Middle frontal gyrus (tissue), 1 donor: Measurements from ENCODE around the gene FOXA2.
"Not testable (repeated sequence)": the region's sequence is repeated elsewhere in the genome, so short reads cannot be mapped to it uniquely, and the experiment has no call there.

Experiments used
- DNase-seq: peaks from one replicate; pipeline ENCODE4 v3.0.0-alpha.2; 2015; ENCODE audit warnings: low spot score; ENCODE audit errors: extremely low spot score

The FOXA2 gene

DNA sequence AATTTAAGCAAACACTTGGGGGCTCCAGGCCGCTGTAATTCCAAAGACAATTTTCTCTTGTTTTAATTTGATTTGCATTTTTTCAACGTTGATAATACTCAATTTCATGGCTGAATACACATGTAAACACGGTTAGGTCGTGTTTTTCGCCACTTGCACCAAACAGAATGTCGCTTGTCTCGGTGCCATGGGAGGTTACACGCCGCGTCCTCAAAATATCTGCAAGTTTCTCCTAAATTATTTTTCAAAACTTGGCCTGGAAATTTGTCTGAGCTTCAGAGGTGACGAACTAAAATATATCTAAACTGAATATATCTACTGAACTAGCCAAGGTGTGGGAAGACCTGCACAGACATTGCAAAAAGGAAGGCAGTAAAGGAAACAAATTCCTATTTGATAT lies 15.0 kb downstream of the FOXA2 start:
- DNase-seq: no peak

DNA sequence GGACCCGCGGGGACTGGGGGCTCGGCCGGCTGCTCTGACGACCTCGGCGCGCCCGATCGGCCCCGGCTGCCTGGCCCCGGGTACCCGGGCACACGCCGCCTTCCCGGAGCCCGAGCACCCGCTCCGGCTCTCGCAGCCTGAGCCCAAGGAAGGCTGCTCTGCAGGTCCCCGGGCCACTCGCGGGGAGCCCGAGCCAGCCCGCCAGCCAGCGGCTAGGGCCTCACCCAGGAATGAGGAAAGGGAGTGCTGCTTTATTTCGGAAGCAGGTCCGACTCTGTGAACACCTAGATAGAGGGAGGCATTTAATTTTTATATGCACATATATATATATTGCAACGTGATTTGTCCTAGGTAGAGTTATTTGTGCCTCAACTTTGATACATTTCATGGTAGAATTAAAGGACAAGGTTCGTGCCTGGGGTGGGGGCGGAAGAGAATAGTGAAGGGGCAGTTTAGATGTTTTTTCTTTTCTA lies 15.5 kb downstream of the FOXA2 start:
- DNase-seq: no peak

DNA sequence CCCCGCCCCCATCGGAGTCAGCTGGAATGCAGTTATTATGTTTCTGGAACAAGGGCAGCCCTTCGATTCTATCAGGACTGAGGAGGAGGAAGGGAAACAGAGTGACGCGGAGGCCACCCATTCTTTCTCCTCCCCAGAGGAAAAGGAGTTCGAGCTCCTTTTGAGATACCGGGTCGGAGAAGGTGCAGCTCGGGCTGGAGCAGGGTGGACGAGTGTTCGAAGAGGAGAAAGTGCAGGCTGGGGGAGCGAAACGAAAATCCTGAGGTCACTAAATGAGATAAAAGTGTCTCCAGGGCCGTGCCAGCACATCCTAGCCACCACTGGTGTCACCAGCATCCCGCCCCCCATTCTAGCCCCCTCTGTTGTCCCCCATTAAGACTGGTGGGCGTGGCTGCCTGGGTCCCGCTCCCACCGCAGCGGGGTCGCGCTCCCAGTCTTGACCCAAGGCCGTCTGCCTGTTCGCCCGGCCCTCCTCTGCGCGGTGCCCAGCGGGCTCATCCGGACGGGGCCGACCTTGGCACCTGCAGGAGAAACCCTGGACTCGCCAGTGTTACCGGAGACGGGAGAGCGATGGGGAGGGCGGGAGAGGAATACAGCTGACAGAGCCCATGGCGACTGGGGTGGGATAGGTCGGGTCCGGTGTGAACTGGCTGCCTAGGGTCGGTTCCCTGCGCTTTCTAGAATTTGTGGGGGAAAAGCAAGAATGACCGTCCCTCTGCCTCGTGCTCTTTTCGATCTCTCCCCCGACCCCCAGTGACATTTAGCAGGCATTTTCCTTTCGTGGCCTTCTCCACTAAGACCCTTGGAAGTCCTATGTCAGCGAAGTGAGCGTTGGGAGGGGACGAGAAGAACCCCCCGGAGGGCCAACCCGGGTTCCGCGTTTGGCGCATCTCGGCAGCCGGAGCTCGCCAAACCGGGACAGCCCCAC lies 16.2 kb downstream of the FOXA2 start:
- DNase-seq: no peak

DNA sequence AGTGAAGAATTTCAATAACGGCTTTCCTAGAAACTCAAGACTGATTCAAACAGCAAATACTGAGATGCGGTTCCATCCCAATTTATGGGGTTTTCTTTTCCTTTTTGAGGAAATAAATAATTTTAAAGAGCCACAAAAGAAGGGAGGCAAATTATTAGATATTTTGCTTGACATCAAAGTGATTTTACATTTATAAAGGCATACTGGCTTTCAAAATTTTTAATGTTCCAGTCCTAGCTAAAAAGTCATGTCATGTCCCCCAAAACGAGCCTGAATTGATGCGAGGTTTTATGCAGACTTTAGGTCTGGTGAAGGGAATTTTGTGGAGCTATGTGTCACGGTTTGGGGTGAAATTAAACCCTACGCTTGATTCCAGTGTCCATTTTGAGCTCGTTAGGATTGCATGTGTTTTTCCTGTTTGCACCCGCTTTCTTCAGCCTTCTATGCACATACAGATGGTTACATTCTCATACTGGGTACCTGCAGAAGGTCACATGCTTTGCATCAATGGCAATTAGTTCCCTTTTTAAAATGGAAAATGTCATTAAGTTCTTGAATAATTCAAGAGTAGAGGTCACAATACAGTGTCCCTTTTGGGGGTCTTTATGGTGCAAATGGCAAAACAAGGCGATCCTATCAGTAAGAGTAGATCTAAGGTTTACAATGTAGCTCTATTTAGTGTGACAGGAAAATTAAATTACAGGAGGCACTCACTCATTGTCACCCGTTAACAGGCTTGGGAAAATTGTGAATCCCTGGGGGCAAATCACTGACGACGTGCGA lies 17.3 kb downstream of the FOXA2 start:
- DNase-seq: no peak

DNA sequence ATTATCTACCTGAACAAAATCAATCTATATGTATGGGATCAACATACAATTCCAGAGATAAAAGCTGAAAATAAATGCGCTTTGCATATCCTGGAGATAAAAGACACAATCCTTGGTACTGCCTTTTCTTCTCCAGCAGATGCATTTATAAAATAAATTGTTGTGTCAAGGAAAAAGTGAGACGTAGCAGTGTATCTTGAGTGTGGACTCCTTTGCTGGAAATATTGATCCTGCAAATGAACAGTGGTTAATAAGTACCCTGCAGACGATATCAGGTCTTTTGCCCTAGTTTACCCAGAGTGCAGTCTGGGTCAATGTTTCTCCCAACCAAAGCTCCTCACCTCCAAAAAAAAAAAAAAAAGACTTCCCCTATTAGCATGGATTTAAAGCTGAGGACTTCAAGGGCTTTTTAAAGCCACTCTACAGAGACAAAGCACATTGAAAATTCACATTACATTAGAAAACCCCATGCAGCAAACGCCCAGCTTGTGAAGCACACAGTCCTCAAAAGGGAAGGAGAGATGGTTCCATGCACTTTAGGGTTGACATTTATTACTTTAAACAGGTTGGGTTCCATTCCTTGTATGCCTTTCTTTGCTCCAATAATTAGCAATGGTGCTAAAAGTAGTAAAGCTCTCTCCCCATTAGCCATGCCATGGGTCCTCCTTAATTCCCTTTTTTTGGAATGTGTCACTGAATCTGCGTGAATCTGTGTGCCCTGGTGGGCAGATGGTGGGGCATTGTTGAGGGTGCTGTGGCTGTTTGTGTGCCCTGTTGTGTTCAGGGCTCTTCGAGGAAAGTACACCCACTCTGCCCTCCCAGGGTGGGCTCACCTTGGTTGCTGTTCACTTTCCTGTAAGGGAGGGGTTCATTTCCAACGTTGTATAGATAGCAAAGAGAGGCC lies 21.1 kb downstream of the FOXA2 start:
- DNase-seq: no peak

DNA sequence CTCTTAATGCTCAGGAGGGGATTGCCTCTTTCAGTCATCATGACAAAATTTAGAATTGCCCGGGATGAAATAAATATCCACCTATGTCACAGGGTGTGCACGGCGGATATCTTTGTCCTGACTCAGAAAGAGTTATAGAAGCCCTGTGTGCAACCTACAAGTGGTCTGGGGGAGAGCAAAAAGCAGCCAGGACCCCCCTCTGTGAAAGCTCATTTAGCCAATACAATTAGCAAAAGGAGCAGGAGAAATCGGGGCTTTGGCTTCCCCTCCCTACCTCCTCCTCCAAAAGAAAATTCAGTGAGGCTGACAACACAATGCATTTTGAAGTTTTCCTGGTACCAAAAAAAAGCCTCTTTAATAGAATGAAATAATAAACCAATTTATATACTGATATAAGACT lies 21.8 kb downstream of the FOXA2 start:
- DNase-seq: no peak

DNA sequence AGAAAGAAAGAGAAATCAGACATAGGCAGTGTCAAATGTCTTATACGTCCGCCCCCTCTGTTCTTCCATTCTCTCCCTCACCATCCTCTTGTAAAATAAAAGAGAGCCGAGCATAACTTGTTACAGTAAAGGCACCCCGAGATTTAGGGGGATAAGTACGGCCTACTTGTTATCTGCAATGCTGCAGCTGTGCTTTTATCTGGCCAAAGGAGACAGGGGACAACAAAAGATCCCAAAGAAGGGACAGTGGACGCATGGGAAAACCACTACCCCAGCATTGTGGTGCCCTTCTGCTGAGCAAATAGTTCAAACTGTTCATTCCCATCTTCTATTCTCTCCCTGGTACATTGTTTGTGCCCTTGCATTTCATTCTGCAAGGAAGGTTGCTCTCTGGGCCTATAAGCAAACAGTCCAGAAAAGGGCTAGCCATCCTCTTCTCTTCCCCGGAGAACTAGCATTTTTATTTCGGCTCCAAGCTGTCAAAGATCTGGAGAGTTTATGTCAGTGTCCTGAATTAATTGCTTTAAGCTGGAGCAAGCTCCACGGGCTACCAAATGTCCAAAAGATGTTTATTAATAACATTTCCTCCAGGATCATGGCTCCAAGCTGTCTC lies 22.3 kb downstream of the FOXA2 start:
- DNase-seq: no peak

DNA sequence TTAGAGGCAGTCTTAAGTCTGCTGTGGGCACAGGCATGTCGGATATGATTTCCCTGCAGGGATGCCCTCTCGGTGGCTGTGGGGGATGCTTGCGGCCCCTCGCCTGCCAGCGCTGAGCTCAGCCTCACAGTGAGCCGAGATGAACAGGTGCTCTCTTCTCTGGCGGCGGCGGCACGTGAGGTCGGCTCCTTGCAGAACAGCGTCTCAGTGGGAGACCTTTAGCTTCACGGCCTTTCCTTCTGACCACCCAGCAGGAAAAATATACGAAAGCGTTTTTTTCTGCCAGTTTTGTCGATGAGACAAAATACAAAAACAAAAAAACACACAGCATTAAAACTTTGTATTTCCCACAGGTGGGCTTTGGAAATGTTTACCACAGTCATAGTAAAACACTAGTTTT lies 23.6 kb downstream of the FOXA2 start:
- DNase-seq: no peak

DNA sequence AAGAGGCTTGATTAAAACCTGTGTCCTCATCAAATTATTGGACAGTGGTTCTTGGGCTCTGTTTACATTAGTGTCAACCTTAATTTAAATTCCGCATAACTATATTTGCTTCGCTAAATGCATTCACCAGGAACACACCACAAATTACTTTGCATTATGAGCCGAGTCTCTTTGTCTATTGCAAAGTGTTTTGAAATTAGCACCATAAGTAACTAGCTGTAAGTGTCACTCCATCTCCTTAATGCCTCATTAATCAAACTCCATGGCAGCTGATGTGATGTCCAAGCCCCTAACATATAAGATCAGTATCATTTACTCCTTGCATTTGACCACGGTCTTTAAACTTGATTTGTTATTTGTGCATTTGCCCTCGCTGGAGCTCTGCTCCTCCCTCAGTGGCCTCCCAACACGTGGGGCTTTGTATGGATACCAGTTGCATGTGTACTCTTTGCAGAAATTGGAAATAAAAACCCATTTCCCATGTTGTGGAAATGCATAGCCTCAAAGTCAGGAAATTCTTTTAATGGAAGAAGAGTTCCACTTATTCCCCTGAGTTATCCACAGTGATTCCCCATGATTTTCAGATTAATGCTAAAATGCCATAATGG lies 24.6 kb downstream of the FOXA2 start:
- no peak for DNase-seq

DNA sequence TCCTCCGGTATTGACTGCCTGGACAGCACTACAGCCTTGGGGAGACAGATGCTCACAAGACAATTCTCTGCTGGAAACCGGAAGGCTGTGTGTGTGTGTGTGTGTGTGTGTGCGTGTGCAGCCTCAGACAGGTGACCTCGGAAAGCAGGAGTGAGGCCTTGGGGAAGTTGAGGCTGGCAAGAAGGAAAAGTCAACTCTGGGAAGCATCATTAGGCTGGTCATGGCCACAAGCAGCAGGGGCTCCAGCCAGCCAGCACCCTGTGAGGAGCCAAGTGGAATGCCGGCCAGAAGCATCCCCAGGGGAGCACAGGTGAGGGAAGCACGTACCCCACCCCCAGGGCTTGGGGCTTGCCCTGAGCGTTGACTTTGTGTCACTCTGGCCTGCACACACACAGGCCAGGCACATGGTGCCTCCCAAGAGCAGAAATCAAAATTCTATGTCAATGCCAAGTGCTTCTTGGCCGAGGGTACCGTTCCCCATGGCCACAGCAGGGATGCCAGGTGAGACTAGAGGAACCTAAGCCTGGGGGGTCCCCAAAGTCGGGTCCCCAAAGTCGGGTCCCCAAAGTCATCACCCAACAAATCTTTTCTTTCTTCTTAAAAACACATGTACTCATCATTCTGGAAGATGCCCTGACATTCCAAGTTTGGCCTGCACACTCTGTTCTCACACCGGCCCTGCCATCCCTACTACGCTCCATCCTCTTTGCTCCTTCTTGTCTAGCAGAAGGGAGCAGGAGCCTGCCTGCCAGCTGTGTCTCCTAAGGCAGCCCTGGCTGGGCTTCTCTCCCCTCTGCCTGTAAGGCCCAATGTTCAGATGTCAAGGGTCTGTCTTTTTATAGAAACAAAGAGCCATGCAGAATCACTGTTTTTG lies 26.7 kb downstream of the FOXA2 start:
- DNase-seq: no peak

DNA sequence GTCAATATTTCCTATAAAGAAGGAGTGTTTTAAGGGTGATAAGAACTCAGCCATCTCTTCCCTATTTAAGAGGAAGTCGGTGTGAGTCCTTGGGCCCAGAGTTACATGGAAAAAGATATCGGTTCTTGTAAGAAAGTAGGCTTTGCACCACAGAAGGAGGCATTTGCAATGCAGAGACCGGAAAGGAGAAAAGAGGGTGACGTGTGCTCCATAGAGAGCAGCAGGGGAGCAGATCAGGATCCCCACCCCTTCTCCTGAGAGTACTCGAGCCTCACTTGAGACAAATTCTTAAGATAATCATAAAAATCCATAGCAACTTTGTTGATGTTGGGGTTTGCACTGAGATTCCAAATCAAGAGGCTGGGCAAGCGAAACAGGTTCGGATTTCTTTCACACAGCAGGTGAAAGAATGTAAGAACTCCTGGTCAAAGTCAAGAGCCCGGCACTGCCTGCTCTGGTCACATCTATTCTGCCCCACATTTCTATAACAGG lies 27.8 kb downstream of the FOXA2 start:
- DNase-seq: no peak

DNA sequence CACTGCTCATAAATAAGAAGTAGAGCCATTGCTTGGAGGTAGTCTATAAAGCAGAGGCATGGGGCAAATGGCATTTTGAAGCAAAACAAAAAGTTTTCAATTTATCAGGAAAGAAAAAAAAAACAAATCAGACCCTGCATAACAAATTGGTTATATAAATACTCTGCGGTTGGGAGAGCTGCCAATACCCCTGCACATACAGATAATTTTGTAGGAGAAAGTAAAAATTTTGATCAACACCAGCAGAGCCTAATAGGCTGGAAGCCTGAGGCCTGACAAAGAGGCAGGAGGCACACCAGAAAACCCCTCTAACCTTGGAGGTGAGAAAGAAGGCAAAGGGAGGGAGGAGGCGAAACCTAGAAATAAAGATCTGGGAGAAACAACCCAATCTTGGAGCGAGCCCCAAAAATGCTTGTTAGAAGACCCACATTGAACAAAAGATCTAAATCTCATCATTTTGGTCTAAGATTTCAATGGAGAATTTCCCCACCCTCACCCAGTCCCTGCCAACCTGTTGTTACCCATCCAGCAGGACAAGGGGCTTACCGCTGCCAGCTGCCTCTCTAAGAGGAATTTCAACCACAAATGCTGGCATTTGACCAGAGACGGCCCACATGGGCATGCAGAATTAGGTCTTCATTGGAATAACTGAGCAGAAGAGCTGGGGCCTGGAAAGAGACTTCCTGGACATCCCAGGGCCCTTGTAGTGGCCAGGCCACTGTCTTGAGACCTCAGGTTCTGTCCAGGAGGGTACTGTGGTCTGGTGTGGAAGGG lies 28.4 kb downstream of the FOXA2 start:
- DNase-seq: no peak

DNA sequence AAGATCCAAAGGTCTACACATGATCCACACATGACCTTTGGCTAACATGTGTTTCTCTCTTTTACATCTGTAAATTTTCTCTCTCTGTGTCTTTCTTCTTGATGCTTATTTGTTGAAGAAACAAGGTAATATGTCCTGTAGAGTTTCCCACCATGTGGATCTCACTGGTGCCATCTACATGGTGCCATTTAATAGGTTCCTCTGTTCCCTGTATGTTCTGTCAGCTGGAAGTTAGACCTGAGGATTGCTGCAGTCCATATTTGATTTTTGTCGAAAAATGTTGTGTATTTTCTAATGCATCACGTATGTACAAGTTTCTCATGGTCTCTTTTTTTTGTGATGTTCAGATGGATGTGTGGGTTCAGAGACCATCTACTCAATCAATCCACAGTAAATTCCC lies 30.0 kb downstream of the FOXA2 start:
- no peak for DNase-seq

DNA sequence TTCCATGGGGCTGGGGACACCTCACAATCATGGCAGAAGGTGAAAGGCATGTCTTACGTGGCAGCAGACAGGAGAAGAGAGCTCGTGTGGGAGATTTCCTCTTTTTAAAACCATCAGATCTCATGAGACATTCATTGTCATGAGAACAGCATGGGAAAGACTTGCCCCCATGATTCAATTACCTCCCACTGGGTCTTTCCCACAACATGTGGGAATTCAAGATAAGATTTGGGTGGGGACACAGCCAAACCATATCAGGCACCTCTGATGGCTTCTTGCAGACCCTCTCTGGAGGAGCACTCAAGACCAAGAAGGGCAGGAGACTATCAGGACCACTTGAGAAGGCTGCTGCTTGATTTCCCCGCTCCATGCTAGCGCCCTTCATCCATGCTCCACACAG lies 33.9 kb downstream of the FOXA2 start:
- not testable (repeated sequence) for DNase-seq

DNA sequence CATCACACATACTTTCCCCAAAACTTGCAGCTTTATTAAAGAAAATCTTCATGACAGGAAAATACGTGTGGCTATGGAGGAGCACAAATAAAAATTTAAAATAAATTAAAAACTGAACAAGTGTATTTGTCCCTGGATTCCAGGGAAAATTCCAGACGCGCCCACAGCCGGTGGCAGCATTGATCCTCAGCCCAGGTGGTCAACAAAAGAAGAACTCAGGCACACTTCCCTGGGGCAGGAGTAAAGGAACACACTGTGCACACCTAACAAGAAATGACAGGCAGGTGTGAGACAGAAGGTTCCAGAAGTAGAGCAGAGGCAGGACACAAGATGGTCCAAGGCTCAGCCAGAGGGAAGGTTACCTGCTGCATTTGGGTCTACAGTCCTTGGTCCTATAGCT lies 36.3 kb downstream of the FOXA2 start:
- no peak for DNase-seq

DNA sequence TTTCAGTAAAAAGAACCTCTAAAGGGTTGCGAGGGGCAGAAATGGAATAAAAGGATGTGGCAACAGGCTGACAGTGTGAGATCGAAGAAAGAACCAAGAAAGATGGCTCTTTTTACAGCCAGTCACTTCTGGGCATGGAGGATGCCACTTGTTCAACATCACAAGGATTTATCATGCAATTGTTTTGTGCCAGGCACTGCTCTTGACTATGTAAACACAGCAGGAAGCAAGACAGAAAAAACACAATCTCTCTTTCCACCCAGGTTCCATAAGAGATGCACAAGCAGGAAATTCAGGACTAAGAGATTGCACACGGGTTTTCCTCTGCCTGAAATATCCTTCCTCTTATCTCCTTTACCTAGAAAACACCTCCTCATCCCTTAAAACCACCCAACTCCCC lies 38.0 kb downstream of the FOXA2 start:
- DNase-seq: no peak

DNA sequence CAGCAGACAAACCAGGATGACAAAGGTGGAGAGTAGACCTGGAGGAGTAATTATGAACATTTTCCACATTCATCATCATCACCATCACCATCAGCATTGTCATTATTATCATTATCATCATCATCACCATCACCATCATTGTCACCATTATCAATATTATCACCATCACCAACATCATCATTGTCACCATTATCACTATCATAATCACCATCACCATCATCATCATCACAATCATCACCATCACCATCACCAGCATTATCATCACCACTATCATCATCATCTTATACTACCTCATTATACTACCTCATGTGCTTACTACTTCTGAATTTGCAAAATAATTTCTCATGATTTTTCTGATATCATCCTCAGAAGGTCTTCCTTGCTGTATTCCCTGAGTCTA lies 39.3 kb downstream of the FOXA2 start:
- DNase-seq: no peak

DNA sequence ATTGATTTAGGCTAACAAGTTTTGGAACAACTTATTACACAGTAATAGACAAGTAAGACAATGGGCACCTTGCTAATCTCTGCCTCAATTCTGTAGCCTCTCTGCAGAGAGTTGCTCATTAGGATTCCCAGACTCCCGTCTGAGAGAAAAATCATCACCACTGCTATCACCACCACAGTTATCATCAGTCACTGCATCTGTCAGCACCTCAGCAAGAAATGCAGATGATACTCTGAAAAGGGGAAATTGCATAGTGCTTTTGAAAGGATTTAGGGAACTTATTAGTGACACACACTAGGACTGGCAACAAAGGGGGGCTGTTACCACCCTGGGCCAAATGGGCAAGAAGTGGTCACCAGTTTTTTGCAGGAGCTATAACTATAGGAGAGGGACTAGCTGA lies 39.9 kb downstream of the FOXA2 start:
- DNase-seq: no peak

DNA sequence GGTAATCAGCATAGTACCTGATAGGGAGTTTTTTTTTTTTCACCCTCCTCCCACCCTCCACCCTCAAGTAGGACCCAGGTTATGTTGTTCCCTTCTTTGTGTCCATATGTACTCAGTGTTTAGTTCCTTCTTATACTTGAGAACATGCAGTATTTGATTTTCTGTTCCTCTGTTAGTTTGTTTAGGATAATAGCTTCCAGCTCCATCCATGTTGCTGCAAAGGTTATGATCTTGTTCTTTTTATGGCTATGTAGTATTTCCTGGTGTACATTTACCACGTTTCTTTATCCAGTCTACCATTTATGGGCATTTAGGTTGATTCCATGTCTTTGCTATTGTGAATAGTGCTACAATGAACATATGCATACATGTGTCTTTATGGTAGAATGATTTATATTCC lies 41.9 kb downstream of the FOXA2 start:
- no peak for DNase-seq
